Activated T-cell treated with anti-CD3 and anti-CD28 coated beads, Interleukin-2, amount 50 U/mL, for 72 hours (primary cell): Measurements from ENCODE around the gene CDH12. TPM values are rescaled to one million over a fixed set of nuclear protein-coding genes. Genes with fewer than 3 reads are reported as not detected.

Experiments used
- ATAC-seq, 2 donors: fragments of 150-1000 bp; cut with Tn5 transposase; replicated peaks in 1 of 2; 2 replicates each; pipeline ENCODE4 v1.10.0; 2021; ENCODE audit warnings: moderate library complexity in 2 of 2, mild to moderate bottlenecking in 1 of 2
- DNase-seq, 2 donors: peaks; one replicate each; pipeline ENCODE4 v3.0.0; 2021 to 2022; ENCODE audit warnings: mixed read lengths in 1 of 2
- H3K27ac Mint-ChIP-seq: one replicate; pipeline ENCODE4 v1.8.0; 2022; ENCODE audit warnings: mild to moderate bottlenecking, moderate library complexity, mixed read lengths
- H3K27me3 Mint-ChIP-seq: one replicate; pipeline ENCODE4 v1.8.0; 2022; ENCODE audit warnings: low read depth, mixed read lengths
- H3K36me3 Mint-ChIP-seq, 2 donors: one replicate each; pipeline ENCODE4 v1.8.0; 2022; ENCODE audit warnings: mixed read lengths in 2 of 2, mild to moderate bottlenecking in 1 of 2; ENCODE audit not compliant: insufficient read depth in 2 of 2
- H3K4me1 Mint-ChIP-seq: one replicate; pipeline ENCODE4 v1.8.0; 2022; ENCODE audit warnings: low read depth, mixed read lengths
- H3K4me3 Mint-ChIP-seq, 2 donors: one replicate each; pipeline ENCODE4 v1.8.0; 2022; ENCODE audit warnings: mild to moderate bottlenecking in 2 of 2, mixed read lengths in 2 of 2, moderate library complexity in 2 of 2
- H3K9me3 Mint-ChIP-seq, 2 donors: one replicate each; pipeline ENCODE4 v1.8.0; 2022; ENCODE audit warnings: mixed read lengths in 2 of 2
- total RNA-seq, 2 donors: library from RNA; stranded (reverse); gene quantifications; one replicate each; pipeline ENCODE4 v1.2.3, GENCODE V29; 2022

The CDH12 gene
- total RNA-seq, 2 donors from 2014 or later = not detected

DNA sequence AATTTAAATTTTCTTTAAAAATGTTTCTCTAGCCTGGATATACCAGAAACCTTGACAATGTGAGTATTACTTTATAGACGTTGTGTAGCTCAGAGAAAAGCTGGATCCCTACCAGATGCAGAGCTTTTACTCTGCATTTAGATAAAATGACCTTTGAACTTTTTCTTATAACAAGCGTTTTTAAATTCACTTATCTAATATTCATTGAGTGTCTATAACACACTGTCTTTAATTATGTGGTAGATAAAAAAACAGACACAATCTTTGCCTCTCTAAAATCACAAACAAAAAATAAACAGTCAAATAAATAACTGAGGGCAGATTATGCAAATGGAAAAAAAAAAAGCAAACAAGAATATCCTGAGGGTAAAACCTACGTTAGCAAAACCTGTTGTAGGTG is 773.6 kb downstream of the CDH12 start:
- H3K36me3 Mint-ChIP-seq = no peaks in the 10 kb centered on the region
- no peak overlapping the region for H3K27ac Mint-ChIP-seq
- H3K4me3 Mint-ChIP-seq = no peak overlapping the region
- DNase-seq (no peak), ATAC-seq (no peak)
- no peaks in the 10 kb centered on the region for H3K4me1 Mint-ChIP-seq
- H3K9me3 Mint-ChIP-seq = peaks cover 0 to 3% of the 10 kb centered on the region in 2 donors
- H3K27me3 Mint-ChIP-seq = no peaks in the 10 kb centered on the region

DNA sequence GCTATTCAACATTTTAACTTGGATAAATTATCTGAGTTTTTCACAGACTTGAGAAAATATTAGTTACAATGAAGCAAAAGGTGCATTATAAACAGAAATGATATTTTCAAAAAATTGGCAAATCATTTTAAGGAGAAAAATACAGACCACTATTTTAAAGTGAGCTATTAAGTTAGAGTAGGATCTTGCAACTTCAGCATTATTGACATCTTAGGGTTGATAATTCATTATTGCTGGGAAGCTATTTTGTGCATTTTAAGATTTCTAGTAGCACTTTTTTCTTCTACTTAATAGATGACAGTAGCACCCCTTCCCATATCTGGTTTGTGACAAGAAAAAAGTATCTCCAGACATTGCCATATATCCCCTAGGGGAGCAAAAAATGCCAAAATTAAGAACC is 774.1 kb downstream of the CDH12 start:
- DNase-seq (no peak), ATAC-seq (no peak)
- no peaks in the 10 kb centered on the region for H3K27me3 Mint-ChIP-seq
- H3K27ac Mint-ChIP-seq = no peak overlapping the region
- H3K4me1 Mint-ChIP-seq = no peaks in the 10 kb centered on the region
- no peak overlapping the region for H3K4me3 Mint-ChIP-seq
- peaks cover 0 to 6% of the 10 kb centered on the region in 2 donors for H3K9me3 Mint-ChIP-seq
- no peaks in the 10 kb centered on the region for H3K36me3 Mint-ChIP-seq

DNA sequence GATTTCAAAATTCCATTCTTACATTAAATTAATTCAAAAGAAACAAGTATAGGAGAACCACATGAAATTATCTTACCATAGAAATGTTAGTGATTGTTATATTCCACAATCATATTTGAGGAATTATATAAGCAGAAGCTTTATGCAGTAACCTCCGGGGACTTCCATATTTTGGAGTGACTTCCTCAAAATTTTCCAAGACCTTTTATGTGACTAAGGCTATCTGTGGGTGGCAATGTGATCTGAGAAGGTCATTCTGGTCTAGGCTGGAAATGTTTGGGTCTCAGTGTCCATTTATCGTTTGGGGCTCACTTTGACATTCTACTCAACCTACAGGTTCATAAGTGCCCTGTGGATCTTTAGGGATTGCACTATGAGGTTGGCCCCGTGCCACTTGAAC is 776.6 kb downstream of the CDH12 start:
- no peak overlapping the region for H3K4me3 Mint-ChIP-seq
- H3K4me1 Mint-ChIP-seq = no peaks in the 10 kb centered on the region

DNA sequence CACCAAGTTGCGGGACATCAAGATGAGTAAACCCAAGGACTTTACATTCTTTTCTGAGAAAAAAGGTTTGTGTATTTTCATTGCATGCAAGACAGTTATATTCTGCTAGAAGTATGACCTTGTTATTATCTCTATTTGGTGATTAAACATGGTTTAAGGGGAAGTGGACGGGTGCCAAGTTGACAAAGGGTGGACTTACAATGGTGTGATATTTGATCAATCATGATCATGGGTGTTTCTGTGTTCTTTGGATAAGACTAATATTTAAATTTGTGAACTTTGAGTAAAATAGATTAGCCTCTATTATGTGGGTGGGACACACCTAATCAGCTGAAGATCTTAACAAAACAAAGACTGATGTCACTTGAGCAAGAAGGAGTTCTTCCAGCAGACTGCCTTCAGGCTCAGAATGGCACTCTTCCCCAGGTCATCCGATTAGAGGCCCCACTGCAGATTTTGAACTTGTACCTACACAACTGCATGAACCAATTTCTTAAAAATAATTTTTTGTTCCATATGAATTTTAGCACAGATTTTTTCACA is 782.9 kb downstream of the CDH12 start:
- Mint-ChIP-seq H3K4me1 (no peaks in the 10 kb centered on the region), H3K36me3 (peaks cover 0 to 2% of the 10 kb centered on the region in 2 donors), H3K4me3 (no peak overlapping the region), H3K9me3 (peaks cover 10 to 12% of the 10 kb centered on the region in 2 donors), H3K27ac (no peak overlapping the region), H3K27me3 (no peaks in the 10 kb centered on the region)
- ATAC-seq = no peak
- DNase-seq = no peak

More for the DNA sequence above, 776.6 kb downstream of the CDH12 start:
- no peaks in the 10 kb centered on the region for H3K36me3 Mint-ChIP-seq
- peaks cover 5 to 8% of the 10 kb centered on the region in 2 donors for H3K9me3 Mint-ChIP-seq
- no peak for DNase-seq
- H3K27me3 Mint-ChIP-seq = no peaks in the 10 kb centered on the region
- ATAC-seq = no peak
- no peak overlapping the region for H3K27ac Mint-ChIP-seq

DNA sequence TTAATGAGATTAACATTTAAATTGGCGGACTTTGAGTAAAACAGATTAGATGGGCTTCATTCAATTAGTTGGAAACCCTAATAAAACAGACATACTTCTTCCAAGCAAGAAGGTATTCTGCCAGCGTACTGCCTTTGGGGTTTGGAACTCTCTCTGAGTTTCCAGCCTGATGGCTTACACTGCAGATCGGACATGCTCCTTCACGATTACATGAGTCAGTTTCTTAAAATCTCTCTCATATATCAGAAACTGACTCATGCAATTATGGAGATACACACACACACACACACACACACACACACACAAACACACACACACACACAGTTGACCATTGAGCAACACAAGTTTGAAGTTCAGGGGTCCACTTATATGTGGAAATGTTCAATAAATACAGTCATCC is 789.4 kb downstream of the CDH12 start:
- ATAC-seq (no peak), DNase-seq (no peak)
- H3K27me3 Mint-ChIP-seq = no peaks in the 10 kb centered on the region
- no peaks in the 10 kb centered on the region for H3K4me1 Mint-ChIP-seq
- peaks cover 0 to 4% of the 10 kb centered on the region in 2 donors for H3K36me3 Mint-ChIP-seq
- H3K27ac Mint-ChIP-seq = no peak overlapping the region
- H3K4me3 Mint-ChIP-seq = no peak overlapping the region
- H3K9me3 Mint-ChIP-seq = peaks cover 5 to 8% of the 10 kb centered on the region in 2 donors

DNA sequence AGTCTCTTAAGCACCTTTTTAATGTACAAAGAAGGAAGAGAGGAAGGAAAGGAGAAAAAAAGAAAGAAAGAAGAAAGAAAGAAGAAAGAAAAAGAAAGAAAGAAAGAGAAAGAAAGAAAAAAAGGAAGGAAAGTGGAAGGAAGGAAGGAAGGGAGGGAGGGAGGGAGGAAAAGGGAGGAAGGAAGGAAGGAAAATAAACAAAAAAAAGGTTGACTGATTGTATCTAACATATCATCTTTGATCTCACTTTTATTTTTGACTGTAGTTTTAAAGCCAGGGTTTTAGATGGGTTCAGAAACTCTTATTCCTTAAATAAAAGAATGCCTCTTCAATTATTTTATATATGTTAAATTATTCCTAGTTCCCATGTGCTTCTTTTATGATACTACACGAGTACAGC is 794.5 kb downstream of the CDH12 start:
- peaks cover 2 to 4% of the 10 kb centered on the region in 2 donors for H3K9me3 Mint-ChIP-seq
- H3K36me3 Mint-ChIP-seq = no peaks in the 10 kb centered on the region
- H3K4me1 Mint-ChIP-seq = no peaks in the 10 kb centered on the region
- H3K27me3 Mint-ChIP-seq = no peaks in the 10 kb centered on the region
- DNase-seq (no peak), ATAC-seq (no peak)
- H3K27ac Mint-ChIP-seq = no peak overlapping the region
- H3K4me3 Mint-ChIP-seq = no peak overlapping the region

DNA sequence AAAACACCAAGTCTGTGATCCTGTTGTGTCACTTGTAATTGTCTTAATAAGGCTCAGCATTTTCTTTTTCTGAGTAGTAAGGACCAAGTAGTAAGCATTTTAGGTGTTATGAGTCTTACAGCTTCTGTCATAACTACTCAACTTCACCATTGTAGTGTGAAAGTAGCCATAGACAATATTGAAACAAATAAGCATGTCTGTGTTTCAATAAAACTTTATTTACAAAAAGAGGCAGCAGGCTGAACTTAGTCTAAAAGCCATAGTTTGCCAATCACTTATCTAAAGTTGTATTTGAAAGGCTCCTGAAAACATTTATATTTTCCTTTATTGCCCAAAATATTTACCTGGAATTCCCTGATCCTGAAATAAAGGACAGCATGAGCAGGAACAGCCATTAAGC is 796.1 kb downstream of the CDH12 start:
- no peaks in the 10 kb centered on the region for H3K4me1 Mint-ChIP-seq
- DNase-seq (no peak), ATAC-seq (no peak)
- H3K4me3 Mint-ChIP-seq = no peak overlapping the region
- H3K9me3 Mint-ChIP-seq = peaks cover 2 to 8% of the 10 kb centered on the region in 2 donors
- H3K27me3 Mint-ChIP-seq = no peaks in the 10 kb centered on the region
- H3K36me3 Mint-ChIP-seq = no peaks in the 10 kb centered on the region
- no peak overlapping the region for H3K27ac Mint-ChIP-seq

DNA sequence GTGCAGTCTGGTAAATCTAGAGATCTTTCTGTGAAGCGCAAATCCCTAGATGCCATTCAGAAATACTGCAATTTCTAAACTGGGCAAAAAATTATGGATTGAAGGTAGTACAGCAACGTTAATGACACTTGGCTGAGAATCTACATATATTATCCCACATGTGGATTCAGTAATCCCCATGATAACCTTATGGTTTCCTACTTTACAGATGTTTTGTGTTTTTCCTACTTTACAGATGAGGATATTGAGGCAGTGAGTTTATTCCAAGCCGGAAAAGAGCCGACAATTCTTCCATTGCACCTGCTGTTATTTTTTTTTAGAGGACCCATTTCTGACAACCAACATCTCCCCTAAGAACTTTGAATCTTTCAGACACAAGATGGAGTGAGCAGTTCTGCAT is 796.5 kb downstream of the CDH12 start:
- Mint-ChIP-seq H3K27ac (no peak overlapping the region), H3K4me3 (no peak overlapping the region), H3K36me3 (no peaks in the 10 kb centered on the region), H3K4me1 (no peaks in the 10 kb centered on the region), H3K27me3 (no peaks in the 10 kb centered on the region), H3K9me3 (peaks cover 2 to 5% of the 10 kb centered on the region in 2 donors)
- DNase-seq = no peak
- no peak for ATAC-seq

DNA sequence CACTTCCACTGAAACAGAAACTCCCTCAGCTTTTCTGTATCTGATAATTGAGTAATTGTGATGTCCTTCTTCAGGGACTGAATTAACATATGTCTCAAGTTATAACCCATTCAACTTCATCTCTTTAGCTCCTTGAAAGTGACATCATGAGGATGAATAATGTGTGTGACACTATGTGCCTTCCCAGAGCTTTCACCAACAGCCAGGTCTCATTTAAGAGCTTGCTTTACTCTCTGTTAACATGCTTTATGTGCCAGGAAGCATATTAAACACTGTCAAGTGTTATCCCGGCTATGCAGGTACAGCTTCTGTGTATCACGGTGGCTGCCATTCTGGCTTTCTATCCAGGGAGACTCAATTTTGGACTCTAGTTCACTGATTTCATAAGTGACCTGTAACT is 799.9 kb downstream of the CDH12 start:
- ATAC-seq = no peak
- no peaks in the 10 kb centered on the region for H3K36me3 Mint-ChIP-seq
- no peak overlapping the region for H3K27ac Mint-ChIP-seq

DNA sequence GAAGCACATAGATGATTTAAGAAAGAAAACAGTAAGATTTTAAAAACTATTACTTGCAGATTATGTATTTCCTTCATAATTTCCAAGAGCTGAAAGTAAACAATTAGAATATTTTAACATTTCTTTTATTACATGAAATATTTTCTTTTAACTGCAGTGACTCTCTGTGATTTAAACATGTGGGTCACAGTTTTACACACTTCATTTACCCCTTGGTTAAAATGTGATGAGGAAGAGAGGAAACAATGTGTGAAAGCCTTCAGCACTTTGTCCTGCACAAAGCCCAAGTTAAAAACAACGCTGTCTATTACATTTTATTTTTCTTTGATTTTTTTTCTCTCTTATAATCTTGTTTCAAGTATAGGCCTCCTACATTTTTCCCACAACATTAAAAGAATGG is 801.3 kb downstream of the CDH12 start:
- DNase-seq = no peak
- no peaks in the 10 kb centered on the region for H3K4me1 Mint-ChIP-seq
- ATAC-seq = no peak
- peaks cover 3 to 11% of the 10 kb centered on the region in 2 donors for H3K9me3 Mint-ChIP-seq
- no peaks in the 10 kb centered on the region for H3K27me3 Mint-ChIP-seq
- H3K36me3 Mint-ChIP-seq = no peaks in the 10 kb centered on the region
- H3K27ac Mint-ChIP-seq = no peak overlapping the region
- H3K4me3 Mint-ChIP-seq = no peak overlapping the region

More for the DNA sequence above, 799.9 kb downstream of the CDH12 start:
- H3K27me3 Mint-ChIP-seq = no peaks in the 10 kb centered on the region
- H3K9me3 Mint-ChIP-seq = peaks cover 5 to 7% of the 10 kb centered on the region in 2 donors
- DNase-seq = no peak
- no peaks in the 10 kb centered on the region for H3K4me1 Mint-ChIP-seq
- H3K4me3 Mint-ChIP-seq = no peak overlapping the region

DNA sequence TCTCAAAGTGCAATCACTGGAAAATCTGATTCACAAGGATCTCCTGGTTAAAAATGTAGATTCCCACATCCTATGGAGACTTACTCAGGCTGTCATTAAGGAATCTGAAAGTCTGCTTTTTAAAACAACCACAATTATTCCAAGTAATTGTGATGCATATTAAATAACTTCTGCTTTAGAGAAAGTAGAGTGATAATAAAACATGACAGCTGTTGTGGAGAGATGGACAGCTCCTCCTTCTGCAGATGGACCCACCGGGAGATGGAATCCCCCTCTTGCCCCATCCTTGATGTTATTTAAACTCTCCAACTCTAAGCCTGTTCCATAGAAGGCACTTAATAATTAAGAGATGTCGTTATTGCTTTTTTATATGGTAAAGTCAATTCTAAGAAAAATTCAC is 802.2 kb downstream of the CDH12 start:
- no peak for ATAC-seq
- Mint-ChIP-seq H3K27ac (no peak overlapping the region), H3K4me3 (no peak overlapping the region), H3K36me3 (no peaks in the 10 kb centered on the region), H3K27me3 (no peaks in the 10 kb centered on the region), H3K9me3 (peaks cover 3 to 11% of the 10 kb centered on the region in 2 donors), H3K4me1 (no peaks in the 10 kb centered on the region)
- no peak for DNase-seq

DNA sequence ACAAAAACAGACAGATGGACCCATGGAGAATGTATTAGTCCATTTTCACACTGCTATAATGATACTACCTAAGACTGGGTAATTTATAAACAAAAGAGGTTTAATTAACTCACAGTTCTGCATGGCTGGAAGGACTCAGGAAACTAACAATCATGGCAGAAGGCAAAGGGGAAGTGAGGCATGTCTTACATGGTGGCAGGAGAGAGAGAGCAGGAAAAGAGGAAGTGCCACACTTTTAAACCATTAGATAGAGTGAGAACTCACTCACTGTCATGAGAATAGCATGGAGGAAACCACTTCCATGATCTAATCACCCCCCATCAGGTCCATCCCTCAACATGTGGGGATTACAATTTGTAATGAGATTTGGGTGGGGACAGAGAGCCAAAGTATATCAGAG is 808.9 kb downstream of the CDH12 start:
- DNase-seq = no peak
- Mint-ChIP-seq H3K4me1 (no peaks in the 10 kb centered on the region), H3K36me3 (no peaks in the 10 kb centered on the region), H3K4me3 (no peak overlapping the region), H3K9me3 (peaks cover 6 to 11% of the 10 kb centered on the region in 2 donors), H3K27ac (no peak overlapping the region), H3K27me3 (no peaks in the 10 kb centered on the region)
- ATAC-seq = no peak

DNA sequence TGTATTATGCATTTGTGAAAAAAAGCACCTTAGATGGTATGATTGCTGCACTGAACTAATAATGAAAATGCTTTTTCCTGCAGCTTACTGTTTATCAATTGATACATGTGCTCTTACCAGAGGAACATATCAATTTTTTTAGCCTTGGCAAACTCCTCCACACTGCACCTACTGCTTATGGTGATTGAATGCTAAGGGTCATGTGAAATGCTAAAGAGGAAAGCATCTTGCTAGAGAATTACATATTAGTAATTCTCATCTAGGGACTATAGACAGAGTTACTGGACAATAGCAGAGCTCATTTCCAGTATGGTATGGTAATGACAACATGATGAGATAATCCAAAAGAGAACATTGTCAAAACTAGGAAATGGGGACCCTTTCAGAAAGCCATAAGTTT is 817.1 kb downstream of the CDH12 start:
- ATAC-seq = no peak
- Mint-ChIP-seq H3K27me3 (no peaks in the 10 kb centered on the region), H3K9me3 (peaks cover 2 to 11% of the 10 kb centered on the region in 2 donors)

DNA sequence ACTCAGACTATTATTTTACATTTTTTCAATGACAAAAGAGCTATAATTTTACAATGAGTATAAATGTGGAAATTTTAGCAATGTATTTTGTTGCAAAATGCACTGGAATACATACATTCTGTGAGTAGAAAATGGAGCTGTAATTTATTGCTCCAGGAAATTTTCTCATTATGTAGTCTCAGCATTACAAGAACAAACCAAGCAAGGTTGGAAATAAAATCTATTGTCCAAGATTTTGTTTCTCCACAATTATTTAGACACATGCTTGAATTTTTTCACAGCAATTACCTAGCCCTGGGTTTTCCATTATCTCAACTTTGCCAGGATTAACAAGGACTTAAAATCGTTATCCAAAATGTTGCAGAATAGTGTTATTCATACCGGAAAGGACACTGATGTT is 820.1 kb downstream of the CDH12 start:
- H3K4me1 Mint-ChIP-seq = no peaks in the 10 kb centered on the region
- no peak overlapping the region for H3K4me3 Mint-ChIP-seq
- DNase-seq (no peak), ATAC-seq (no peak)
- H3K36me3 Mint-ChIP-seq = no peaks in the 10 kb centered on the region
- no peaks in the 10 kb centered on the region for H3K27me3 Mint-ChIP-seq
- H3K27ac Mint-ChIP-seq = no peak overlapping the region
- peaks cover 2 to 11% of the 10 kb centered on the region in 2 donors for H3K9me3 Mint-ChIP-seq

More for the DNA sequence above, 817.1 kb downstream of the CDH12 start:
- no peak overlapping the region for H3K4me3 Mint-ChIP-seq
- no peak overlapping the region for H3K27ac Mint-ChIP-seq
- no peak for DNase-seq
- H3K36me3 Mint-ChIP-seq = no peaks in the 10 kb centered on the region
- H3K4me1 Mint-ChIP-seq = no peaks in the 10 kb centered on the region
